ENCODE results near the gene FRMD3. TPM values are rescaled to one million over a fixed set of nuclear protein-coding genes. Genes with fewer than 3 reads are reported as not detected.

FRMD3 gene
- total RNA-seq, 1 donor from 2014 or later: 1.0 TPM

GRCh38 chr9:83334320-83334719, 203.9 kb downstream of the FRMD3 start:
- DNase-seq (ENCODE audit: low read depth): peak; percentile 74

- no peak for DNase-seq (ENCODE audit: low read depth)
Measured at GRCh38 chr9:83330207-83331196, 207.7 kb downstream of the FRMD3 start.

- no peak for DNase-seq (ENCODE audit: low read depth)
Measured at GRCh38 chr9:83327750-83328622, 210.2 kb downstream of the FRMD3 start.

- DNase-seq (ENCODE audit: low read depth): peak; percentile 60
Measured at GRCh38 chr9:83327323-83327722, 210.9 kb downstream of the FRMD3 start.

- DNase-seq (ENCODE audit: low read depth): no peak
Measured at GRCh38 chr9:83323148-83323547, 215.1 kb downstream of the FRMD3 start.

- DNase-seq (ENCODE audit: low read depth): no peak
Measured at GRCh38 chr9:83322438-83322837, 215.8 kb downstream of the FRMD3 start.

GRCh38 chr9:83317244-83317643, 221.0 kb downstream of the FRMD3 start:
- DNase-seq (ENCODE audit: low read depth): no peak

- no peak for DNase-seq (ENCODE audit: low read depth)
Measured at GRCh38 chr9:83315649-83316048, 222.6 kb downstream of the FRMD3 start.

- peak; percentile 63 for DNase-seq (ENCODE audit: low read depth)
Measured at GRCh38 chr9:83313781-83314180, 224.4 kb downstream of the FRMD3 start.

GRCh38 chr9:83312537-83312936, 225.7 kb downstream of the FRMD3 start:
- no peak for DNase-seq (ENCODE audit: low read depth)

GRCh38 chr9:83307066-83307724, 231.0 kb downstream of the FRMD3 start:
- no peak for DNase-seq (ENCODE audit: low read depth)

- DNase-seq (ENCODE audit: low read depth): peak; percentile 43
Measured at GRCh38 chr9:83304686-83305085, 233.5 kb downstream of the FRMD3 start.

- peak; percentile 94 for DNase-seq (ENCODE audit: low read depth)
Measured at GRCh38 chr9:83299571-83299970, 238.6 kb downstream of the FRMD3 start.

GRCh38 chr9:83299094-83299493, 239.1 kb downstream of the FRMD3 start:
- DNase-seq (ENCODE audit: low read depth): peak; percentile 41

GRCh38 chr9:83296123-83296522, 242.1 kb downstream of the FRMD3 start:
- DNase-seq (ENCODE audit: low read depth): no peak

GRCh38 chr9:83294816-83295215, 243.4 kb downstream of the FRMD3 start:
- DNase-seq (ENCODE audit: low read depth): no peak

GRCh38 chr9:83291196-83291595, 247.0 kb downstream of the FRMD3 start:
- no peak for DNase-seq (ENCODE audit: low read depth)

- DNase-seq (ENCODE audit: low read depth): no peak
Measured at GRCh38 chr9:83290692-83291091, 247.5 kb downstream of the FRMD3 start.

GRCh38 chr9:83287021-83287420, 251.2 kb downstream of the FRMD3 start:
- no peak for DNase-seq (ENCODE audit: low read depth)

GRCh38 chr9:83285445-83286225, 252.6 kb downstream of the FRMD3 start:
- peak; percentile 53 for DNase-seq (ENCODE audit: low read depth)

- no peak for DNase-seq (ENCODE audit: low read depth)
Measured at GRCh38 chr9:83284746-83285145, 253.5 kb downstream of the FRMD3 start.
